IPS-18a (cell line): ENCODE data around the gene SLC49A4.

ENCODE experiments used
- H3K27ac ChIP-seq: one replicate; pipeline ENCODE4 v1.5.1; 2013; ENCODE audit warnings: low read length
- H3K27me3 ChIP-seq: one replicate; pipeline ENCODE4 v1.6.1; 2013; ENCODE audit warnings: mild to moderate bottlenecking, low read length; ENCODE audit not compliant: control insufficient read depth, insufficient read depth
- H3K36me3 ChIP-seq: one replicate; pipeline ENCODE4 v1.6.1; 2013; ENCODE audit warnings: low read depth, low read length; ENCODE audit not compliant: control insufficient read depth
- H3K4me1 ChIP-seq: one replicate; pipeline ENCODE4 v1.6.1; 2013; ENCODE audit warnings: low read depth, low read length; ENCODE audit not compliant: control insufficient read depth
- H3K4me3 ChIP-seq: one replicate; pipeline ENCODE4 v1.5.1; 2013; ENCODE audit warnings: low read length
- H3K9ac ChIP-seq: one replicate; pipeline ENCODE4 v1.6.1; 2013; ENCODE audit warnings: mild to moderate bottlenecking, low read length, moderate library complexity
- H3K9me3 ChIP-seq: one replicate; pipeline ENCODE4 v1.6.1; 2013; ENCODE audit warnings: low read depth, low read length; ENCODE audit not compliant: control insufficient read depth

SLC49A4 gene

DNA sequence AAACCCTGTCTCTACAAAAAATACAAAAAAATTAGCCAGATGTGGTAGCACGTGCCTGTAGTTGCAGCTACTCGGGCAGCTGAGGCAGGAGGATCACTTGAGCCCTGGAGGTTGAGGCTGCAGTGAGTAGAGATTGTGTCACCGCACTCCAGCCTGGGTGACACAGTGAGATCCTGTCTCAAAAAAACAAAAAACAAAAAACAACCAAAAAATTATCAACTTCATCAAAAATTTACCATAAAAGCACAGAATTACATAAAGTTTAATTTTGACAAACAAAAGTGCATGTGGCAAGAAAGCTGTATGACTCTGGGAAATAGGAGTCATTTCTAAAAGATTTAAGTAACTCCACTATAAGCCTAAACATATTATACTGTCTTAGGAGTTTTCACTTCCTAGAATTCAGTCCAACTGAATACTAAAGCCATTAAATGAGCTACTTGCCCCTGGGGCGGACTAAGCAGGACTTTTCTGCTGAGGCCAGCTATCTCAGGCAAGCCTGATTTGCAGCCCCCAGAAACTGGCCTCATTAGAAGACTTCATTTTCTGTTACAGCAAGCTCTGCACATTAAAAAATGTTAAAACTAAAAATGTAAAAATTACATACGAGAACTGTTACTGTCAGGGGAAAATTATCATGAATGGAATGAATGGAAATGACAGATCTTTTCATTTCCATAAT, 24.2 kb upstream of the SLC49A4 start:
- Histone ChIP-seq H3K4me1 (no peaks in the 10 kb centered on the region), H3K27me3 (no peaks in the 10 kb centered on the region), H3K9ac (no peak overlapping the region), H3K9me3 (no peaks in the 10 kb centered on the region), H3K36me3 (no peaks in the 10 kb centered on the region), H3K27ac (no peak overlapping the region), H3K4me3 (no peak overlapping the region)

DNA sequence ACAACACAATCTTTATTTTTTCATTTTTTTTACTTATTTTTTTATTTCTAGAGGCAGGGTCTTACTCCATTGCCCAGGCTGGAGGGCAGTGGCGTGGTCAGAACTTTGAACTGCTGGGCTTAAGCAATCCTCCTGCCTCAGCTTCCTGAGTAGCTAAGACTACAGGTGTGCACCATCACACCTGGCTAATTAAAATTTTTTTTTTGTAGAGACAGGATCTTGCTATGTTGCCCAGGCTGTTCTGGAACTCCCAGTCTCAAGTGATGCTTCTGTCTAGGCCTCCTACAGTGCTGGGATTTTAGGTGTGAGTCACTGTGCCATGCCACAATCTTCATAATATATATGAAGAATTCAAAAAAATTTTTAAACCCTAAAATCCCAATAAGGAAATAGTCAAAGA, 22.0 kb upstream of the SLC49A4 start:
- H3K4me1 ChIP-seq = peaks cover 4% of the 10 kb centered on the region
- no peaks in the 10 kb centered on the region for H3K27me3 ChIP-seq
- H3K9ac ChIP-seq = no peak overlapping the region
- no peaks in the 10 kb centered on the region for H3K36me3 ChIP-seq
- H3K27ac ChIP-seq = no peak overlapping the region
- no peaks in the 10 kb centered on the region for H3K9me3 ChIP-seq
- no peak overlapping the region for H3K4me3 ChIP-seq

DNA sequence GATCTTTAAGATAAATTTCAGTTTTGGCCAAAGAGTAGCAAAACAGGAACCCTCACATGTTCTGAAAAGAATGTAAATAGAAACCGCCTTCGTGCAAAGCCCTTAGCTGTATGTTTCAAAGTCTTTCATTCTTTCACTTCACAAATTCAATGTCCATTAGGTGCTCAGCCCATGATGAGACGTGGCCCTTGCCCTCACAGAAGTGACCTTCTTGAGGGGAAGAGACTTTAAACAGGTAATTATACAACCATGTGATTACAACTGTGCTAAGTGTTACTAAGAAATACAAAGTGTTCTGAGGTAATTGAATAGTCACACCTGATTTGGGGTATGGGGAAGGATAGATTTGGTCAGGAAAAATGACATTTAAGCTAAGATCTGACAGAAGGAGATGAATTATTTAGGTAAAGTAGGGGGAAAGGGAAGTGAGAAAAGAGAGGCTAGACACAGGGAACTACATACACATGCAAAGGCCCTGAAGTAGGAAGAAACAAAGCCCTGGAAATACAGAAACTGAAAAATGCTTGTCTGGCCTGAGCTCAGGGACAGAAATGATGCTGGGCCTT, 20.8 kb upstream of the SLC49A4 start:
- H3K27ac ChIP-seq = no peak overlapping the region
- H3K9me3 ChIP-seq = no peaks in the 10 kb centered on the region
- no peak overlapping the region for H3K9ac ChIP-seq
- H3K4me1 ChIP-seq = peaks cover 6% of the 10 kb centered on the region
- H3K4me3 ChIP-seq = no peak overlapping the region
- no peaks in the 10 kb centered on the region for H3K36me3 ChIP-seq
- no peaks in the 10 kb centered on the region for H3K27me3 ChIP-seq

DNA sequence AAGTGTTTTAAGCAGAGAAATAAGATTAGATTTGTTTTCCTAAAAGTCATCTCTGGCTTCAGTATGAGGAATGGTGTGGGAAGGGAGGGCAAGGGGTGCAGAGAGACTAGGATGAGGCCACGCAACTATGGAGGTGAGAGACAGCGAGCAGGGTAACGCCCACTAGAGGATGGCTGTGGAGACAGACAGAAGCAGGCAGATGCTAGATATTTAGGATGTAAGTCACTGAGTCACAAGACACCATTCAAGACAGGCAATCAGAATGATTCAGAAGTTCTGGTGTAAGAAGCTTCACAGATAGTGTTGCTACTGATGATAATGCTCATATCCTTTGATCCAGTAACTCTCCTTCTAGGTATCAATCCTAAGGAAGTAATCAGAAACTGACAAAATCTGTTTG, 20.3 kb upstream of the SLC49A4 start:
- H3K27me3 ChIP-seq = no peaks in the 10 kb centered on the region
- H3K4me1 ChIP-seq = peaks cover 6% of the 10 kb centered on the region
- no peak overlapping the region for H3K4me3 ChIP-seq
- no peaks in the 10 kb centered on the region for H3K9me3 ChIP-seq
- no peak overlapping the region for H3K27ac ChIP-seq
- no peak overlapping the region for H3K9ac ChIP-seq
- no peaks in the 10 kb centered on the region for H3K36me3 ChIP-seq

DNA sequence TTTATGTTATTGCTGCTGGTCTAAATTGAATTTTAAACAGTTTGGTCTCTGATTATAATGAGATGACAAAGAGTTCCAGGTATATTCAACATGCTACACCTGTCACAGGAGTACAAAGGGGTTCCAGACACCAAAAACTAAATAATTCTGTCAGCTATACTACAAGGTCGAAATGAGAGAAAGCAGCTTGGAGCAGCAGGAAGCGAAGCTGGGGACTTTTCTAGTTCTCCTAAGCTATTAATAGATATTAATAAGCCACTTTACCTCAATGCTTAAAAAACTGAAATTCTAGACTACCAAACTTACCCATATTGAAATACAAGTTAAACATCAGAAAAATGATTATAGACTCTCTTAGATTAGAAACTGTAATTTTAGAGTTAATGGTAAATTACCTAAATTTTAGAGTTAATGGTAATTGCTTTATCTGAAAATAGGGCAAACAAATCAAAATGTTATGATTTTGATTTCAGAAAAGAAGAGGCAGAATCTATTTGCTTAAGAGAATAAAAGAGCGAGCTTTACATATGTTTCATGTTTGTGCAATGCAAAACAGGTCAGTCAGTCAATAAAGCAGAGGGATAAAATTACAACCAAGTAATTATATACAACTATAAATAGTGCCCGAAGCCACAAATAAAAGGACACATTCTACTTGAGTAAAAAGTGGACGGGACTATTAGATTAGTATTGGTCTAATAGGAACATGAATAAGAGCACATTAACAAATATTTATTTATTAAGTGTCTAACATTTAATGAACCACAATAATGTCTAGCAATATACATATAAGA, 18.0 kb upstream of the SLC49A4 start:
- no peaks in the 10 kb centered on the region for H3K36me3 ChIP-seq
- H3K4me1 ChIP-seq = peaks cover 6% of the 10 kb centered on the region
- no peak overlapping the region for H3K4me3 ChIP-seq
- no peak overlapping the region for H3K27ac ChIP-seq
- no peaks in the 10 kb centered on the region for H3K27me3 ChIP-seq
- no peaks in the 10 kb centered on the region for H3K9me3 ChIP-seq
- no peak overlapping the region for H3K9ac ChIP-seq

DNA sequence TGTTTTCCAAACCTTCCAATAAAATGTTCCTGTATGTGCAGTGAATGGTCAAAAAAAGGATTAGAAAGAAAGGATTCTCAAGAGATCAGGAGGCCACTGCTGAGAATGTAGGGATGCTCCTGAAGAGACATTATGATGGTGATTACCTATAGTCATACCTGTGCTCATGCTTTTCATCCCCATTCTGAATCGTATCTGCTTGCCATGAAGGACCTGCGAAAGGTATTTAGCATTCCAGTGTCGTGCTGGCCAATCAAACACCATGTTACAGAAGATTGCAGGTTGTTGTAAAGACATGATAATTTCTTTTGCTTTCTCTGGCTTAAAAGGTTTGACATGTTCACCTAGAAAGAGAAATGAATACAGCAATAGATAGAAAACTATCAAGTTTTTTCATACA, 17.3 kb upstream of the SLC49A4 start:
- Histone ChIP-seq H3K9ac (no peak overlapping the region), H3K27ac (no peak overlapping the region), H3K27me3 (no peaks in the 10 kb centered on the region), H3K9me3 (no peaks in the 10 kb centered on the region), H3K4me1 (peaks cover 6% of the 10 kb centered on the region), H3K4me3 (no peak overlapping the region), H3K36me3 (no peaks in the 10 kb centered on the region)

DNA sequence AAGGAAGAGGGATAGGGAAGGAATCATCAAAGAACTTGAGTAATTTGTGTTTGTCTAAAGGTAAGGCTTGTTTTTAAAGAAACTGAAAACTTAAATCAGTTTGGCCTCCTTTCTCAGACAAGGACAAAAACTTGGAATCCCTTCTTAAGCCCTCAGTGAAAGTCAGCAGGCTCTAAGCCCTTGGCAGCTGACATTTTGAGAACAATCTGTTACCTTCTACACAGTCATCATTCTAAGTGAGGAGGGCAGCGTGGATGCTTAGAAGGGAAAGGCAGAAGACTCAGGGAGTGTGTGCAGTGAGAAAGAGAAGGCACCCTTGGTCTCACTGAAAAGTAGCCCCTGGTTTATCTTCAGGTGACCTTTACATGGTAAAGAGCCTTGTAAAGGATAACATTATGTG, 12.1 kb upstream of the SLC49A4 start:
- no peak overlapping the region for H3K9ac ChIP-seq
- H3K27ac ChIP-seq = no peak overlapping the region
- H3K4me3 ChIP-seq = no peak overlapping the region
- H3K36me3 ChIP-seq = no peaks in the 10 kb centered on the region
- peaks cover 2% of the 10 kb centered on the region for H3K4me1 ChIP-seq
- no peaks in the 10 kb centered on the region for H3K9me3 ChIP-seq
- no peaks in the 10 kb centered on the region for H3K27me3 ChIP-seq

DNA sequence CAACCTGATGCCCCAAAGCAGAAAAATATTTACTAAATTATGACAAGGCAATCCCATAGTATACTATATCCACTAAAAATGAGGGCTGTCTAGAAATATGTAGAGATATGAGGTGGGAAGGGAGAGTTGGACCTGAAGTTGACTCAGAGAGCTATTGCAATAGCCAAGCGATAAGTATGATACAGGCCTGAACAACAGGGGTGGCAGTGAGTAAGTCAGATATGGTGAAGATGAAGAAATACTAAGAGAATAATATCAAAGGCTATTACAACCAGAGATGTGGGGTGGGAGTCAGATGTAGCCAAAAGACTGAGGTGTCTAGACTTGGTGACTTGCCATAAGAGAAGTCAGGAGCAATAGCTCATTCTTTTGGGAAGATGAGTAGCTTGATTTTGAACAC, 10.4 kb upstream of the SLC49A4 start:
- no peak overlapping the region for H3K9ac ChIP-seq
- H3K9me3 ChIP-seq = no peaks in the 10 kb centered on the region
- no peak overlapping the region for H3K27ac ChIP-seq

DNA sequence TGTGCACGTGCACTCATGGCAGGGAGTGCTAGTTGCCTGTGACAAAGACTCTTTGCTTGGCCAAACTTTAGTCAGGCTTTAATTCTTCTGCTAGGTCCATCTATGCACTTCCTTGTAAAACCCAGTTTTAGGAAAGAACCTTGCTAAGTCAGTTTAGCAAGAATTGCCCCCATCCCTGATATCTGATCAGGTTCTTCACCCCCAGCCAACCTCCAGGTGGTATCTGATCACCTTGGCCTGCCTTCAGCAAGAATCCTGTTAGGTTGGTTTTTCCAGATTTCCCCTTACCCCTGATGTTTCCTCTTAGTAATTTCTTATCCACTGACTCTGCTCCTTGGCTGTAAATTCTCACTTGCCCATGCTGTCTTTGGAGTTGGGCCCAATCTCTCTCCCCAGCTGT, 9.6 kb upstream of the SLC49A4 start:
- Histone ChIP-seq H3K9me3 (no peaks in the 10 kb centered on the region), H3K36me3 (no peaks in the 10 kb centered on the region), H3K4me3 (no peak overlapping the region)

More for the DNA sequence above, 10.4 kb upstream of the SLC49A4 start:
- no peak overlapping the region for H3K4me3 ChIP-seq
- H3K27me3 ChIP-seq = no peaks in the 10 kb centered on the region
- no peaks in the 10 kb centered on the region for H3K36me3 ChIP-seq
- H3K4me1 ChIP-seq = no peaks in the 10 kb centered on the region

DNA sequence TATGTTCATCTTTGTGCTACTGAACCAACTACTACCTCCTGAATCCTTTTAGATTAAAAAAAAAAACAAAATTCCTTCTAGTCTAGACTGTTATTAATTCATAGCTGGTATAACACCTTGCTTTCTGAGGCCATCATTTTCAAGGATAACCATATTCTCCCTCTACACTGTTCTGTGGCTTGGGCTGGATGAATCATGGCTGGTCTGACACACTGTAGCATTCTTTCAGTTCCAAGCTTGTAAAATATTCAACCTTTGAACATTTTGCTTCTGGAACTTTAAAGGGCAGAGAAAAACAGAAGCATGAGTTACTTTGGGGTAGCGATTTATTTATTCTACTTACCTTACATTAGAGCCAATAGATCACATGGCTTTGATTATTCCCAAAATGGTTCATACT, 8.8 kb upstream of the SLC49A4 start:
- H3K36me3 ChIP-seq = no peaks in the 10 kb centered on the region
- no peak overlapping the region for H3K27ac ChIP-seq
- H3K9ac ChIP-seq = no peak overlapping the region
- H3K4me1 ChIP-seq = no peaks in the 10 kb centered on the region
- H3K9me3 ChIP-seq = no peaks in the 10 kb centered on the region
- no peaks in the 10 kb centered on the region for H3K27me3 ChIP-seq
- no peak overlapping the region for H3K4me3 ChIP-seq

More for the DNA sequence above, 9.6 kb upstream of the SLC49A4 start:
- Histone ChIP-seq H3K9ac (no peak overlapping the region), H3K4me1 (no peaks in the 10 kb centered on the region), H3K27ac (no peak overlapping the region), H3K27me3 (no peaks in the 10 kb centered on the region)

DNA sequence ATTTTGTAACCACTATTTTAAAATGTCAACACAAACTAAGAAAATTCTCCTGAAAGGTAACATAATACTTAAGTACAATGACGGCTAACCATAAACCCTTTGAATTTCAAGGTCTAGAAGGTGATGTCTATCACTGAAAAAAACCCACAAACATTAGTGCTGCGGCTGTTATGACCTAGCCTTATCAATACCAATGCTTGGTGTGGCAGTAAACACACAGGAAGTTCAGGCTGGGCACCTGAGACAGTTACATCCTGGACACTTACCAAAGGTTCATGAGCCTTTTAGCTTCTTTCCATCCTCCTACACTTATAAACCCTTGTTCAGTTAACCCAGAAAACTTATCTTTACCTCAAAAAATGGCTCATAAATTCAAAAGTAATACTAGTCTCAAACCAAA, 7.0 kb upstream of the SLC49A4 start:
- H3K27me3 ChIP-seq = no peaks in the 10 kb centered on the region
- no peak overlapping the region for H3K27ac ChIP-seq

More for the DNA sequence above, 7.0 kb upstream of the SLC49A4 start:
- no peak overlapping the region for H3K4me3 ChIP-seq
- H3K36me3 ChIP-seq = no peaks in the 10 kb centered on the region
- no peak overlapping the region for H3K9ac ChIP-seq
- no peaks in the 10 kb centered on the region for H3K9me3 ChIP-seq
- peaks cover under 1% of the 10 kb centered on the region for H3K4me1 ChIP-seq
